GM12873 (cell line): ENCODE results near the gene IRF2BP1.
A peak's percentile ranks its signal among the peaks of the same experiment; 100 is the strongest.

Experiments used
- CTCF ChIP-seq: IDR thresholded peaks from 2 replicates; pipeline ENCODE4 v1.5.1; 2012; ENCODE audit warnings: low read depth, mild to moderate bottlenecking, moderate library complexity, low read length, control low read depth; ENCODE audit not compliant: insufficient read depth; ENCODE audit errors: missing control alignments

IRF2BP1 gene

GRCh38 chr19:45860359-45861259 lies 25.3 kb downstream of the IRF2BP1 start:
- TF ChIP-seq CTCF: no peak

GRCh38 chr19:45854167-45854778 lies 31.7 kb downstream of the IRF2BP1 start:
- TF ChIP-seq CTCF: no peak

GRCh38 chr19:45852983-45853382 lies 33.0 kb downstream of the IRF2BP1 start:
- TF ChIP-seq CTCF: no peak

GRCh38 chr19:45852145-45852750 lies 33.7 kb downstream of the IRF2BP1 start:
- no peak for TF ChIP-seq CTCF

GRCh38 chr19:45848922-45849321 lies 37.0 kb downstream of the IRF2BP1 start:
- TF ChIP-seq CTCF: peak; percentile 47

- TF ChIP-seq CTCF: no peak
Observed at GRCh38 chr19:45847663-45848062, 38.3 kb downstream of the IRF2BP1 start.

- no peak for TF ChIP-seq CTCF
Observed at GRCh38 chr19:45842198-45842597, 43.7 kb downstream of the IRF2BP1 start.
